ENCODE results near the gene CNPY4. TPM values are rescaled to one million over a fixed set of nuclear protein-coding genes. Genes with fewer than 3 reads are reported as not detected.

Gene CNPY4
- total and polyA plus RNA-seq, 2 donors (not counting 1 experiment from before 2014, with no cell fraction given), result 8.0 to 13.9 TPM

DNA sequence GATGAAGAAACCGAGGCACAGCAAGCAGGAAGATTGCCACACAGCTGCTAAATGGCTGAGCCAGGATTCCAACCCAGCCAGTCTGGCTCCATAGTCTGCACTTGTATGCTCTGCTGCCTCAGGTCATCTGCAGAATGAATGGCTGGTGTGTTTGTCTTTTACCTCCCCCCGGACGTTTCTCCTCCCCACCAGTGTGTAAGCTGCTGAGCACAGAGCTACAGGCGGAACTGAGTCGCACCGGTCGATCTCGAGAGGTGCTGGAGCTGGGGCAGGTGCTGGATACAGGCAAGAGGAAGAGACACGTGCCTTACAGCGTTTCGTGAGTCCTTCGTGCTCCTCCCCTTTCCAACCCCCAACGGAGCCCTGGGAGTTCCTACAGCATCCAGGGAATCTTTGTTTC, 2.6 kb downstream of the CNPY4 start:
- Mint-ChIP-seq H3K4me1 (peaks cover 51% of the 10 kb centered on the region), H3K4me3 (no peak overlapping the region), H3K9me3 (ENCODE audit: insufficient read depth) (no peaks in the 10 kb centered on the region), H3K27me3 (no peaks in the 10 kb centered on the region), H3K27ac (no peak overlapping the region)
- CTCF ChIA-PET, result interaction anchor here (1.0 to 1.2 kb wide), 2 partner anchors 9 to 10 kb away, joined by 3 to 5 read pairs; no protein-coding TSS in a partner anchor
- Histone ChIP-seq H4K20me1 (ENCODE audit: control insufficient read depth, insufficient read depth, low read length, poor library complexity, severe bottlenecking) (no peaks in the 10 kb centered on the region), H3K79me2 (ENCODE audit: control insufficient read depth, insufficient read depth, low read length) (peaks cover 38% of the 10 kb centered on the region), H3K4me2 (replicated peaks; ENCODE audit: low read depth, low read length, poor library complexity, severe bottlenecking) (no peak overlapping the region), H3K9ac (ENCODE audit: low read length) (no peak overlapping the region), H3K4me3 (ENCODE audit: control extremely low read depth in 1 of 5, extremely low read depth in 1 of 5, insufficient read depth in 1 of 5, low read depth in 2 of 5, low read length in 4 of 5) (no peak overlapping the region), H2AFZ (ENCODE audit: insufficient read depth, low read depth, low read length, poor library complexity, severe bottlenecking) (no peak overlapping the region), H3K36me3 (replicated peaks in 1 of 2; ENCODE audit: control extremely low read depth in 1 of 2, control insufficient read depth in 1 of 2, extremely low read depth in 1 of 2, insufficient read depth in 2 of 2, low read length in 1 of 2) (no peaks in the 10 kb centered on the region), H3K27me3 (replicated peaks in 1 of 4; ENCODE audit: control extremely low read depth in 1 of 4, control insufficient read depth in 3 of 4, insufficient read depth in 4 of 4, low read length in 3 of 4) (no peaks in the 10 kb centered on the region), H3K27ac (ENCODE audit: low read length in 2 of 2) (no peak overlapping the region), H3K4me1 (ENCODE audit: control insufficient read depth in 2 of 2, insufficient read depth in 2 of 2, low read length in 2 of 2) (peaks cover 27 to 43% of the 10 kb centered on the region in 2 donors), H3K9me3 (ENCODE audit: control extremely low read depth in 1 of 3, control insufficient read depth in 2 of 3, insufficient read depth in 1 of 3, low read length in 2 of 3) (no peaks in the 10 kb centered on the region)
- DNase-seq (no peak), ATAC-seq (ENCODE audit: low read depth) (no peak)
- intact Hi-C loops (cut with micrococcal nuclease), result no loop called here
- 98% methylated on average over 8 of the region's 13 CpGs for WGBS (ENCODE audit: insufficient coverage)
- TF ChIP-seq, protein P1, sequence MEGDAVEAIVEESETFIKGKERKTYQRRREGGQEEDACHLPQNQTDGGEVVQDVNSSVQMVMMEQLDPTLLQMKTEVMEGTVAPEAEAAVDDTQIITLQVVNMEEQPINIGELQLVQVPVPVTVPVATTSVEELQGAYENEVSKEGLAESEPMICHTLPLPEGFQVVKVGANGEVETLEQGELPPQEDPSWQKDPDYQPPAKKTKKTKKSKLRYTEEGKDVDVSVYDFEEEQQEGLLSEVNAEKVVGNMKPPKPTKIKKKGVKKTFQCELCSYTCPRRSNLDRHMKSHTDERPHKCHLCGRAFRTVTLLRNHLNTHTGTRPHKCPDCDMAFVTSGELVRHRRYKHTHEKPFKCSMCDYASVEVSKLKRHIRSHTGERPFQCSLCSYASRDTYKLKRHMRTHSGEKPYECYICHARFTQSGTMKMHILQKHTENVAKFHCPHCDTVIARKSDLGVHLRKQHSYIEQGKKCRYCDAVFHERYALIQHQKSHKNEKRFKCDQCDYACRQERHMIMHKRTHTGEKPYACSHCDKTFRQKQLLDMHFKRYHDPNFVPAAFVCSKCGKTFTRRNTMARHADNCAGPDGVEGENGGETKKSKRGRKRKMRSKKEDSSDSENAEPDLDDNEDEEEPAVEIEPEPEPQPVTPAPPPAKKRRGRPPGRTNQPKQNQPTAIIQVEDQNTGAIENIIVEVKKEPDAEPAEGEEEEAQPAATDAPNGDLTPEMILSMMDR (IDR thresholded peaks at IDR 0.05), result no peak
- no peak for TF ChIP-seq EZH2 (IDR thresholded peaks at IDR 0.05; ENCODE audit: borderline replicate concordance, insufficient read depth, low read depth, low read length, poor library complexity, severe bottlenecking)
- POLR2A ChIA-PET, result interaction anchor here (0.6 to 2.9 kb wide), 3 partner anchors 21 to 449 kb away, joined by 5 to 14 read pairs (median 6); partner anchors contain the start of genes AP4M1 and MCM7

DNA sequence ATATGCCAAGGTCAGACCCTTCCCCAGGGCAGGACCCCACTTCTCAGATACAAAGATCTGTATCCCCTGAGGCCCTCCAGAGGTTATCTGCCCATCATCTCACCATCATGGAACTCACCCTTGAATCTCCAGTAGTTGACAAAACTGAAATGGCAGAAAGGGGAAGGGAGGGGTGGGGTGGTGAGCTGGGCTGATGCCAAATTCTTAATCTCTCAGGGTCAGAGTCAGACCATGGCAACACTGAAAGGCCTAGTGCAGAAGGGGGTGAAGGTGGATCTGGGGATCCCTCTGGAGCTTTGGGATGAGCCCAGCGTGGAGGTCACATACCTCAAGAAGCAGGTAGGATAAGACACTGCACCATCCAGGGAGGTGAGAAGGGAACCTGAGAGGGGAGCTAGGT, 3.1 kb downstream of the CNPY4 start:
- H3K9ac ChIP-seq (ENCODE audit: low read length), result no peak overlapping the region

More for the DNA sequence above, 3.1 kb downstream of the CNPY4 start:
- Mint-ChIP-seq H3K4me1 (peaks cover 52% of the 10 kb centered on the region), H3K9me3 (ENCODE audit: insufficient read depth) (no peaks in the 10 kb centered on the region), H3K4me3 (no peak overlapping the region), H3K27me3 (no peaks in the 10 kb centered on the region), H3K27ac (no peak overlapping the region)
- Histone ChIP-seq H3K9me3 (ENCODE audit: control extremely low read depth in 1 of 3, control insufficient read depth in 2 of 3, insufficient read depth in 1 of 3, low read length in 2 of 3) (no peaks in the 10 kb centered on the region), H3K27me3 (replicated peaks in 1 of 4; ENCODE audit: control extremely low read depth in 1 of 4, control insufficient read depth in 3 of 4, insufficient read depth in 4 of 4, low read length in 3 of 4) (no peaks in the 10 kb centered on the region), H4K20me1 (ENCODE audit: control insufficient read depth, insufficient read depth, low read length, poor library complexity, severe bottlenecking) (no peaks in the 10 kb centered on the region), H3K36me3 (replicated peaks in 1 of 2; ENCODE audit: control extremely low read depth in 1 of 2, control insufficient read depth in 1 of 2, extremely low read depth in 1 of 2, insufficient read depth in 2 of 2, low read length in 1 of 2) (no peaks in the 10 kb centered on the region), H3K4me2 (replicated peaks; ENCODE audit: low read depth, low read length, poor library complexity, severe bottlenecking) (no peak overlapping the region), H3K27ac (ENCODE audit: low read length in 2 of 2) (no peak overlapping the region), H3K79me2 (ENCODE audit: control insufficient read depth, insufficient read depth, low read length) (peaks cover 38% of the 10 kb centered on the region), H2AFZ (ENCODE audit: insufficient read depth, low read depth, low read length, poor library complexity, severe bottlenecking) (no peak overlapping the region), H3K4me1 (ENCODE audit: control insufficient read depth in 2 of 2, insufficient read depth in 2 of 2, low read length in 2 of 2) (peaks cover 27 to 43% of the 10 kb centered on the region in 2 donors), H3K4me3 (ENCODE audit: control extremely low read depth in 1 of 5, extremely low read depth in 1 of 5, insufficient read depth in 1 of 5, low read depth in 2 of 5, low read length in 4 of 5) (no peak overlapping the region)
- DNase-seq (no peak), ATAC-seq (ENCODE audit: low read depth) (no peak)
- intact Hi-C loops (cut with micrococcal nuclease), result no loop called here
- CTCF ChIA-PET, result interaction anchor here (0.9 to 1.2 kb wide), 3 partner anchors 8 to 143 kb away, joined by 3 to 5 read pairs (median 3); no protein-coding TSS in a partner anchor
- 100% methylated on average over 1 of the region's 1 CpG for WGBS (ENCODE audit: insufficient coverage)
- no peak for TF ChIP-seq EZH2 (IDR thresholded peaks at IDR 0.05; ENCODE audit: borderline replicate concordance, insufficient read depth, low read depth, low read length, poor library complexity, severe bottlenecking)
- TF ChIP-seq, protein P1 (IDR thresholded peaks at IDR 0.05), result no peak
- POLR2A ChIA-PET, result interaction anchor here (0.7 to 2.9 kb wide), 2 partner anchors 21 to 153 kb away, joined by 6 to 14 read pairs; partner anchors contain the start of genes AP4M1 and MCM7

Measured in B cell (primary cell).